ENCODE results near the gene TECRL.

Gene TECRL

DNA sequence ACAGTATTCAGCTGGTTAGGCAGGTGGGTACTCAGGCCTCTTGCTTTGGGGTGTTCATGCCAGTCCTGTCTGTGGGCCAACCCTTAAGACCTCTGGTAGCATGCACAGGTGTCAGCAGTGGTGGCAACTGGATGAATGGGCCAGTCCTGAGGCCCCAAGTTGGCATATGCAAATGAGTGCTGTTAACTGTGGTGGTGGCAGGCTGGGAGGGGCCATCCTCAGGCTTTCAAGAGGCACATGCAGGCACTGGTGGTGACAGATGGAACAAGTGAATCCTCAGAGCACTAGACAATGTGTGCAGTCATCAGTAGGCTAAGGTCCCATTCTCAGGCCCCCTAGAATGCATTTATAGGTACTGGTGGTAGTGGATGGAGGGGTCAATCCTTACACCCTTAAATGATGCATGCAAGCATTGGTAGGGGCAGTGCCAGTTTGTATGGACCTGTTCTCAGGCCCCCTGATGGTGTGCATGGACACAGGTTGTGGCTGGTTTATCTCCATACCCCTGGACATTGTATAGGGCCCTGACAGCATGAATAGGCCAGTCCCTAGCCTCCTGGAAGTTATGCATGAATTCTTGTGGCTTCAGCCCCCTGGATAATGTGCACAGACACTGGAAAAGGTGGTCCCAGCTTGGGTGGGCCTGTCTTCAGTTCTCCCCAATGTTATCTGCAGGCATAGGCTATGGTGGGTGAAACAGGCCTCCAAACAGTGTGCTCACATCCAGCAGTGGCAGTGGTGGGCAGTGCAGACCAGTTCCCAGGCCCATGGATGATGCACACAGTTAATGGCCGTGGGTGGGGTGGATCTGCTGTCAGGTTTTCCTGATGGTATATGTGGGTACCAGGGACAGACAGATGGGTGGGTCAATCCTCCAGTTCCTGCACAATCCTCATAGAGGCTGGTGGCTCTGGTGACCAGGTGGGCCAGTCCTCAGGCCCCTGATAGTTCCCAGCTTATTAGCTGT is 24.7 kb downstream of the TECRL start:
- Histone ChIP-seq H3K27ac (ENCODE audit: low read length) (no peak overlapping the region), H3K4me3 (ENCODE audit: low read length) (no peak overlapping the region), H3K4me1 (ENCODE audit: control insufficient read depth, low read depth, low read length) (no peaks in the 10 kb centered on the region), H3K9me3 (ENCODE audit: control insufficient read depth, low read depth, low read length) (no peaks in the 10 kb centered on the region), H3K27me3 (ENCODE audit: control insufficient read depth, insufficient read depth, low read length) (no peaks in the 10 kb centered on the region), H3K9ac (ENCODE audit: low read length) (no peak overlapping the region), H3K36me3 (ENCODE audit: control insufficient read depth, low read depth, low read length) (no peaks in the 10 kb centered on the region)

DNA sequence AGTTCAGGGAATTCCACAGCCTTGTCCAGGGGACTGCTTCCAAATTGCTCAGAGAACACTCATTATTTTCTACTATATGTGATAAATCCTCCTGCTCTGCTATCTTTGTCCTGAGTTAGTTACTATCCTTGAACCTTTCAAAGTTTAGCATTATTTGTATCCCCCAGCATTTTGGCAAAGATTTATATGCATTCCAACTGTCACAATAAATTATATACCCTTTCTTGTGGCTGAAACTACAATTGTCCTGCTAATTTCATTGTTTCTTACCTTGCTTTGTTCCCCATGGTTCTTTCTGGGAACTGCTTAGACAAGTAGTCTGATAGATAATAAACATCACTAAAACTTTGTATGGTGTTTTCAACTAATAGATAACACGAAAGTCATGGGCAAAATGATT is 40.5 kb downstream of the TECRL start:
- Histone ChIP-seq H3K27ac (ENCODE audit: low read length) (no peak overlapping the region), H3K27me3 (ENCODE audit: control insufficient read depth, insufficient read depth, low read length) (no peaks in the 10 kb centered on the region), H3K4me1 (ENCODE audit: control insufficient read depth, low read depth, low read length) (no peaks in the 10 kb centered on the region)

DNA sequence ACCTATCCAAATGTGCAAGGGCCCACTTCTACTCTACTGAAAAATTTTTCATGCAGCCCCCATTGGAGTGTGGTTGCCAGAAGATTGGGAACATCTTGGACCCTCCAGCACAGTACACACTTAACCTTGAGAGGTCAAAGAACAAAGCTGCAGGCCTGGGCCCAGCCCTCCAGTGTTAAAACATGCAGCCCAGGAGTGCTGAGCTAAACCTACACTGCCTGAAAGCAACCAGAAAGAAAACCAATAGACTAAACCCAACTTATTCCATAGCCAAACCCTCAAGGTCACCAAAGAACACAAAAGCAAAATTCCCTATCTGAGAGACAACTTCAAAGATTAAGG is 47.9 kb downstream of the TECRL start:
- H3K9ac ChIP-seq (ENCODE audit: low read length) = no peak overlapping the region
- H3K27ac ChIP-seq (ENCODE audit: low read length) = no peak overlapping the region
- H3K36me3 ChIP-seq (ENCODE audit: control insufficient read depth, low read depth, low read length) = no peaks in the 10 kb centered on the region
- no peaks in the 10 kb centered on the region for H3K4me1 ChIP-seq (ENCODE audit: control insufficient read depth, low read depth, low read length)
- H3K27me3 ChIP-seq (ENCODE audit: control insufficient read depth, insufficient read depth, low read length) = no peaks in the 10 kb centered on the region
- no peaks in the 10 kb centered on the region for H3K9me3 ChIP-seq (ENCODE audit: control insufficient read depth, low read depth, low read length)
- no peak overlapping the region for H3K4me3 ChIP-seq (ENCODE audit: low read length)

More for the DNA sequence above, 40.5 kb downstream of the TECRL start:
- Histone ChIP-seq H3K4me3 (ENCODE audit: low read length) (no peak overlapping the region), H3K36me3 (ENCODE audit: control insufficient read depth, low read depth, low read length) (no peaks in the 10 kb centered on the region), H3K9ac (ENCODE audit: low read length) (no peak overlapping the region), H3K9me3 (ENCODE audit: control insufficient read depth, low read depth, low read length) (no peaks in the 10 kb centered on the region)

DNA sequence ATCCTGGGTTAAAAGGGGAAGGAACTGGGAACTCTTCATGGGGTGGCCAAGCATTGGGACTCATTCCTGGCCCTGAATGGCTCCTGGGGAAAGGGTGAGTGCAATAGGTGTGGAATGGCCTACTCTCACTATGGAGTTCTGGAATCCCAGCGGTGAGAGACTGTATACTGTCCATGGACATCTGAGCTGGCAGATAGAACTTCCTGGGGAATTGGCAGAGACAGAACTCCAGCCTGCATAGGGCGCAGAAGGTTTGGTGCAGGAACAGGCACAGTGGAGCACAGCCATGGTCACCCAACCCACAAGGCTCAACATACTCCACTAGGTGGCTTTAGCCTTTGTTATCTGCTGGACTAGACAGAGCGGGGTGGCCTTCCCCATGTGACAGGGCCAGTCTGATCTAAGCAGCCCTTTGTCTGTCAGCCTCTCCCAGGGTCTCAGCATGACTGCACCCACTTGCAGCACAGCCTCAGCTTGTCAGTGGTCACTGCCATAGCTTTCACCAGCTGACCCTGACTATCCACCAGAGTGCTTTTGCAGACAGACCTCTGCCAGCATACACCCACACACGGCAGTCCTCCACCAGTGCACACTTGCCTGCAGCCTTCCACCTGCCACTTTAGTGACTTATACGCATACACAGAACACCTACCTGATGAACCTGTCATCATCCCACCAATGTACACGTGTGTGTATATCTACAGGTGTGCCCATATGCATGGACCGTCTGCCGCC is 48.4 kb downstream of the TECRL start:
- Histone ChIP-seq H3K9ac (ENCODE audit: low read length) (no peak overlapping the region), H3K9me3 (ENCODE audit: control insufficient read depth, low read depth, low read length) (no peaks in the 10 kb centered on the region), H3K36me3 (ENCODE audit: control insufficient read depth, low read depth, low read length) (no peaks in the 10 kb centered on the region), H3K4me3 (ENCODE audit: low read length) (no peak overlapping the region), H3K4me1 (ENCODE audit: control insufficient read depth, low read depth, low read length) (no peaks in the 10 kb centered on the region), H3K27me3 (ENCODE audit: control insufficient read depth, insufficient read depth, low read length) (no peaks in the 10 kb centered on the region), H3K27ac (ENCODE audit: low read length) (no peak overlapping the region)

DNA sequence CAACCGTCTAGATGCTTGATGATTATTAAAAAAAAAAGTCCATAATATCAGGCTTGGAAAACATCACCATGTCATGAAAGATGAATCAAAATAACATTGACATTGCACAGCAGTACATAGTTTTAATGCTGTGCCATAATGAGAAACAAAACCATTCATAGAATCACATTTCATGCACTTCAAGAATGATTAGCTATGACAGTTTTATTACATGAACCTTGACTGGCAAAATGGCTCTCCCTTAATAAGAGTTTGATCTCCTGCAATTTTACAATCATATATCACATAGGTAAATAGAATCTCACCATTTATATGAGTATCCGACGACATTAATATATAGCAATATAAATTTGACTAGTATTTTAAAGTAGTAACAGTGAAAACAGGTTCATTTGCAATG is 49.8 kb downstream of the TECRL start:
- no peaks in the 10 kb centered on the region for H3K4me1 ChIP-seq (ENCODE audit: control insufficient read depth, low read depth, low read length)
- H3K36me3 ChIP-seq (ENCODE audit: control insufficient read depth, low read depth, low read length) = no peaks in the 10 kb centered on the region
- H3K27ac ChIP-seq (ENCODE audit: low read length) = no peak overlapping the region
- H3K4me3 ChIP-seq (ENCODE audit: low read length) = no peak overlapping the region
- H3K9me3 ChIP-seq (ENCODE audit: control insufficient read depth, low read depth, low read length) = no peaks in the 10 kb centered on the region
- H3K9ac ChIP-seq (ENCODE audit: low read length) = no peak overlapping the region
- H3K27me3 ChIP-seq (ENCODE audit: control insufficient read depth, insufficient read depth, low read length) = no peaks in the 10 kb centered on the region

DNA sequence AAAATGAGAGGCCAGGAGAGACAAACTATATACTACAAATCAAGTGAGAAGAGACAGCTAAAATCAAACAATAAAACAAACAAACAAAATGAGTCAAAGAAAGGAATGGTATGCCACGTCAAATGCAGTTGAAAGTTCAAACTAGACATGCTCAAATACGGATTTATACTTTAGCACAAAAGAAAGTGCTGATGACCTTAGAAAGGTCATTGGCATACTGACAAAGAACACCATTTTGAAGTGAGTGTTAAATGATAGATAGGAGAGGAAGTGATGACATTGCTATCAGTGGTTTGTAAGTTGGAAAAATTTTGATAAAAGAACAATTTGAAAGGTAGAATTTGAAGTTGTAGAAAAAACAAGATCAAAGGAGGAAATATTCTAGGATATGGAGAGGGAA is 55.3 kb downstream of the TECRL start:
- H3K27me3 ChIP-seq (ENCODE audit: control insufficient read depth, insufficient read depth, low read length) = no peaks in the 10 kb centered on the region
- no peak overlapping the region for H3K9ac ChIP-seq (ENCODE audit: low read length)
- no peaks in the 10 kb centered on the region for H3K9me3 ChIP-seq (ENCODE audit: control insufficient read depth, low read depth, low read length)
- H3K27ac ChIP-seq (ENCODE audit: low read length) = no peak overlapping the region
- H3K4me3 ChIP-seq (ENCODE audit: low read length) = no peak overlapping the region
- no peaks in the 10 kb centered on the region for H3K4me1 ChIP-seq (ENCODE audit: control insufficient read depth, low read depth, low read length)
- no peaks in the 10 kb centered on the region for H3K36me3 ChIP-seq (ENCODE audit: control insufficient read depth, low read depth, low read length)

DNA sequence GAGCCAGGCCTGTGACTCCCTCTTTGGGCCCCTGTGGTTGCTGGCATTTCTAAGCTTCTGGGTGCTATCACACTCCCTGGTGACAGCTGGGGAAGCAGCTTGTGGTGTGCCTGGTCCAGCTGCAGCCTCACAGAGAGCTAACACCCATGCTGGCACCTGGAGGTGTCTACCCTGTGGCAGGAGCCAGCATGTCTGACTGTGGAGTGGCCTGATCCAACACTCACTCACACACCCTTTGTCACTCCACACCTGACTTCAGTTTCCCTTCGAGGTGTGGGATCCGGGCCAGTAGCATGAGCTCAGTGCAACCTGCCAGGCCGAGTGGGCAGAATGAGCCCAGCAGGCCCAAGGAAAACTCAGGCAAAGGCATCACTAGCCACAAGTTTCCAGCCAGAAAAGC is 67.5 kb downstream of the TECRL start:
- H3K4me1 ChIP-seq (ENCODE audit: control insufficient read depth, low read depth, low read length) = no peaks in the 10 kb centered on the region
- no peak overlapping the region for H3K4me3 ChIP-seq (ENCODE audit: low read length)
- no peak overlapping the region for H3K9ac ChIP-seq (ENCODE audit: low read length)
- no peak overlapping the region for H3K27ac ChIP-seq (ENCODE audit: low read length)
- no peaks in the 10 kb centered on the region for H3K36me3 ChIP-seq (ENCODE audit: control insufficient read depth, low read depth, low read length)
- no peaks in the 10 kb centered on the region for H3K9me3 ChIP-seq (ENCODE audit: control insufficient read depth, low read depth, low read length)
- no peaks in the 10 kb centered on the region for H3K27me3 ChIP-seq (ENCODE audit: control insufficient read depth, insufficient read depth, low read length)

DNA sequence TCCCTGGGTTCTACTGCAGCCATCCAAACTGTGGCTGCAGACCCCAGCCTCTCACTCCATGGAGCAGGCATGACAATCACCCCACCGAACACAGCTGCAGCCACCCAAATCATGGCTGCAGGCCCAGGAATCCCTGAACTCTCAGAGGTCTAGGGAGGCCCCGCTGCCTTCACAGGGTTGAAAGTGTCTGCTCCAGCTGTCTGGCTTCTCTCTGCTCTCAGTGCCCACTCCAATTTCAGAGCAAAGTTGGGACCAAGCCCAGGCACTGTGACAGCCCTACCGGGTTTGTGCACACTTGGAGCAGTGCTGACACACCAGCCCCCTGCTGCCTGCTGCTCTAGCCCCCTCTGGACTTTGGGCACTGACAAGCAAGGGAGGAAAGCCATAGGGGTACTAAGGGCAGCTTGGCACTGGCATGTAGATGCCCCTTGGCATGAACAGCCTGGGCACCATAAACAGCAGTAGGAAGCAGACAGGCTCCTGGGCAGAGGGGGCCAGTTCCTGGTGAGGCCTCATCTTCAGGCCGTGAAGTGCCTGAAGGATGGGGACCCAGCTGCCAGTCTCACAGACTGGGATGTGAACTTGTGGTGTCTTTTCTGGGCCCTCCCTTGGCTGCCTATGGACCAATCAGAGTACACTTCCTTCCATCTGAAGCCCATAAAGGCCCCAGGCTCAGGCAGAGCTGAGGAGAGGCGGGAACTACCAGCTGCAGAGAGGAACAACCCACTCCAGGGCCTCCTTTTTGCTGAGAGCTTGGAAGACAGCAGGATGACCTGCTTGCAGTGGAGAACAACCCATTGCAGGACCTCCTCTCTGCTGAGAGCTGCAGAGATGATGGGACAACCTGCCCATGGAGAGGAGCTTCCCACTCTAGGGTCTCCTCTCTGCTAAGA is 68.8 kb downstream of the TECRL start:
- Histone ChIP-seq H3K27me3 (ENCODE audit: control insufficient read depth, insufficient read depth, low read length) (no peaks in the 10 kb centered on the region), H3K36me3 (ENCODE audit: control insufficient read depth, low read depth, low read length) (no peaks in the 10 kb centered on the region), H3K4me1 (ENCODE audit: control insufficient read depth, low read depth, low read length) (no peaks in the 10 kb centered on the region), H3K4me3 (ENCODE audit: low read length) (no peak overlapping the region), H3K9ac (ENCODE audit: low read length) (no peak overlapping the region), H3K27ac (ENCODE audit: low read length) (no peak overlapping the region), H3K9me3 (ENCODE audit: control insufficient read depth, low read depth, low read length) (no peaks in the 10 kb centered on the region)

DNA sequence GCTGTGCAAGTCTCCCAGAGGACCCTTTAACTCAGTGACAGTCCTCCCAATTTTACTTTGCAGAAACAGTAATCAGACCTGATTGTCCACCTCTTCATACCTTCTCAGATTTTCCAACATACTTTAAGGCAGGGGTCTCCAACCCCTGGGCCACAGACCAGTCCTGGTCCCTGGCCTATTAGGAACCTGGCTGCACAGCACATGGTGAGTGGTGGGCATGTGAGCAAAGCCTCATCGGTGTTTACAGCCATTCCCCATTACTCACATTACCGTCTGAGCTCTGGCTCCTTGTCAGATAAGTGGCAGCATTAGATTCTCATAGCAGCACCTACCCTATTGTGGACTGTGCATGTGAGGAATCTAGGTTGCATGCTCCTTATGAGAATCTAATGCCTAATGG is 74.3 kb downstream of the TECRL start:
- no peaks in the 10 kb centered on the region for H3K27me3 ChIP-seq (ENCODE audit: control insufficient read depth, insufficient read depth, low read length)
- no peak overlapping the region for H3K4me3 ChIP-seq (ENCODE audit: low read length)
- H3K4me1 ChIP-seq (ENCODE audit: control insufficient read depth, low read depth, low read length) = no peaks in the 10 kb centered on the region
- no peak overlapping the region for H3K9ac ChIP-seq (ENCODE audit: low read length)
- H3K27ac ChIP-seq (ENCODE audit: low read length) = no peak overlapping the region
- no peaks in the 10 kb centered on the region for H3K36me3 ChIP-seq (ENCODE audit: control insufficient read depth, low read depth, low read length)
- H3K9me3 ChIP-seq (ENCODE audit: control insufficient read depth, low read depth, low read length) = no peaks in the 10 kb centered on the region

DNA sequence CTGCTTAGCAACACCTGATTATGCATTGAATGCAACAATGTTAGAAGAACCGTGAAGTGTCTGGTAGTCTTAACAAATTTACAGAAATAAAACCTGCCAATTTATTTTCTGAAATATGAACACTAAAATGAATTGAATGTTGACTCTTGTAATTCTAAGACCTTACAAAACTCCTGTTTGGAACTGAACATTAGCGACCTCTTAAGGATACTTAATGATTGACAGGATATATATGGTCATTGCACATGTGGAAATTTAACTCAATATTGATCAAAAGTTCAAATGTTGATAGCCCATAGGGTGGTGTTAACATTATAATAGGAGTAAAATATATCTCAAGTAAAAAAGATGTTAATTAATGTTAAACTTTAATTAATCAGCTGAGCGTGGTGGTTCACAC is 79.1 kb downstream of the TECRL start:
- no peaks in the 10 kb centered on the region for H3K9me3 ChIP-seq (ENCODE audit: control insufficient read depth, low read depth, low read length)
- no peaks in the 10 kb centered on the region for H3K4me1 ChIP-seq (ENCODE audit: control insufficient read depth, low read depth, low read length)
- no peak overlapping the region for H3K9ac ChIP-seq (ENCODE audit: low read length)
- no peaks in the 10 kb centered on the region for H3K36me3 ChIP-seq (ENCODE audit: control insufficient read depth, low read depth, low read length)
- no peak overlapping the region for H3K4me3 ChIP-seq (ENCODE audit: low read length)
- H3K27me3 ChIP-seq (ENCODE audit: control insufficient read depth, insufficient read depth, low read length) = no peaks in the 10 kb centered on the region
- no peak overlapping the region for H3K27ac ChIP-seq (ENCODE audit: low read length)

DNA sequence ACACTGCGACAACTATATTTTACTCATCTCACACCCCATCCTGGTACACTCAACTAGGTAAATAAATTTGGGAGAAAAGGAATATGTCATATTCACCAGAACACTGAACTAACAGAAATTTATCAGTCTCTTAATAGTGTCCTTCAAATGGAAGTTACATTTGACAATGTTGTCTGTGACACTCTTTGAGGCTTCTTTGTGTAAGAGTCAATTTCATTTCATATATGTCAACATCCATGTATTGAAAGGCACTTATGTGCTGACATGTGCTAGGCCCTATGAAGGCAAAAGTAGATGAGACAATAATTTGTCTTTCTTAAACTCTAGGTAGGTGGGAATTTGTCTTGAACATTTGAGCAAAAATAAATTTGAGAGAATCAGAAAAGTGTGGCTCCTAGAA is 82.0 kb downstream of the TECRL start:
- Histone ChIP-seq H3K36me3 (ENCODE audit: control insufficient read depth, low read depth, low read length) (no peaks in the 10 kb centered on the region), H3K27ac (ENCODE audit: low read length) (no peak overlapping the region), H3K4me1 (ENCODE audit: control insufficient read depth, low read depth, low read length) (no peaks in the 10 kb centered on the region), H3K9me3 (ENCODE audit: control insufficient read depth, low read depth, low read length) (no peaks in the 10 kb centered on the region), H3K4me3 (ENCODE audit: low read length) (no peak overlapping the region), H3K9ac (ENCODE audit: low read length) (no peak overlapping the region), H3K27me3 (ENCODE audit: control insufficient read depth, insufficient read depth, low read length) (no peaks in the 10 kb centered on the region)
